Left lobe of liver (tissue), 1 donor: ENCODE data around the gene ARL6IP4. TPM values are rescaled to one million over a fixed set of nuclear protein-coding genes. Genes with fewer than 3 reads are reported as not detected.

Experiments used
- total RNA-seq: library from RNA; stranded (reverse); gene quantifications from one replicate; pipeline ENCODE4 v1.2.1, GENCODE V29; 2021
- donor health status: DM: no; HTN: yes; CAD: no.

The ARL6IP4 gene
- total RNA-seq, 1 donor from 2014 or later = 122 TPM

Other genes starting within 250 kb of the ARL6IP4 start
- gene HCAR1, start 249.8 kb upstream of the ARL6IP4 start, total RNA-seq = not detected
- gene DENR, start 227.9 kb upstream of the ARL6IP4 start, total RNA-seq = 12.7 TPM
- gene CCDC62, start 206.1 kb upstream of the ARL6IP4 start, total RNA-seq = 0.23 TPM
- gene HIP1R, start 145.2 kb upstream of the ARL6IP4 start, total RNA-seq = 35.2 TPM
- gene VPS37B, start 84.6 kb upstream of the ARL6IP4 start, total RNA-seq = 6.6 TPM
- gene ABCB9, start 14.2 kb upstream of the ARL6IP4 start, total RNA-seq = 1.2 TPM
- gene OGFOD2, start 5.4 kb upstream of the ARL6IP4 start, total RNA-seq = 26.1 TPM
- 19.2 TPM for gene PITPNM2, start 170.4 kb downstream of the ARL6IP4 start, total RNA-seq